Measurements from ENCODE around the gene EGR4. TPM values are rescaled to one million over a fixed set of nuclear protein-coding genes. Genes with fewer than 3 reads are reported as not detected.

The EGR4 gene
- 1 to 10 TPM in 1 of 3 donors, under 1 TPM in 2; 0.79 to 1.1 (median 0.87) TPM for total RNA-seq

DNA sequence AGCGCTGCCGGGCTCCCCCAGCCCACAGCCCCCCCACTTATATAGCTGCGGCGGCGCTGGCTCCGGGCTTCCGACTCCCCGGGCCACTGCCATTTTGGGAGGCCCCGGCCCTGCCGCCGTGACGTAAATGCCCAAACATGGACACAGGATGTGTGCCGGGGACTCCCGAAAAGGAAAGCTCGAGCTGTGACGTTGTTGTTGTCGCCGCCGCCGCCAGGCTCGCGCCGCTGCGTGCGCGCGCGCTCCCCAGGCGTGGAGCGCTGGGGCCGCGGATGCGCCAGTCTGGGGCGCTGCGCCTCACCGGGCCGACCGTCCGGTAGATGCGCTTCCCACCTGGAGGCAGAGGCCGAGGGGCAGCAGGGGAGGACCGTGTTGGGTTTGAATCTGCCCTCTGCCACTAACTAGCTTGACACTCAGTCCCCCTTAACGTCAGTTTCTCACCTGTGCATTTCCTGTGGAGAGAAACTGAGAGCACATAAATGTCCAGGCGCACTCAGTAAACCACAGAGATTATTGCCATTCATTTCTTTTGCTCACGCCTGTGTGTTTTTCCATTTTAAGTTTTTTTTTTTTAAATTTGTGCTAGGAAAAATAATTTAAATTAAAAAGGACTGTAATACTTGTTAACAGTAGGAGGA is at the start of gene EGR4:
TSS of gene EGR4 (minus strand) at position 15 of the 638 bp plus-strand sequence. CDS start 231 bp downstream, outside the sequence.
- ATAC-seq = peak; percentile 95 to 96
- Mint-ChIP-seq H3K4me3 (peak within 1 kb of the TSS; percentile 74), H3K36me3 (ENCODE audit: insufficient read depth) (no peaks in the 10 kb centered on the region), H3K9me3 (no peaks in the 10 kb centered on the region), H3K27me3 (ENCODE audit: low read depth) (peaks cover 69% of the 10 kb centered on the region), H3K4me1 (ENCODE audit: low read depth) (peaks cover 16% of the 10 kb centered on the region)
- DNase-seq = peak; percentile 86

GRCh38 chr2:73341039-73341438 is 47.7 kb upstream of the EGR4 start:
- Mint-ChIP-seq H3K36me3 (ENCODE audit: insufficient read depth) (no peaks in the 10 kb centered on the region), H3K4me1 (ENCODE audit: low read depth) (no peaks in the 10 kb centered on the region), H3K9me3 (no peaks in the 10 kb centered on the region), H3K4me3 (no peak overlapping the region), H3K27me3 (ENCODE audit: low read depth) (peaks cover 18% of the 10 kb centered on the region)
- ATAC-seq (no peak), DNase-seq (no peak)

DNA sequence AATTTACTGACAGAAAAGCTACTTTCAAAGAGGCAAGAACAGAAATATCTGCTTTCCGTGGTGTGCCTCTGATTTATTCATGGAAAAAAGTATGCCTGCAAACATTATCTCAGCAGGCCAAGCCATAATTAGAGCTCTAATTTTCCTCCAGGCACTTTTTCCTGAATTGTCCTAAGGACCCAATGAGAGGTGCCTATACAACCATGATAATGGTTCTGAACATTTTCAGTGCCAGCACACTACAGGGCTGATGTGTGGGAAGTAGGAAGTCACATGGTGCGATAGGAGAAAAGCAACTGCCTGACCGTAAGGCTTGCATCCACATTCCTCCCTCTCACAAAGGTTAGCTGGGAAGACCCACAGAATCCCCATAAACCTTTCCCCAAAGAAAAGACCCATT is 45.9 kb upstream of the EGR4 start:
- H3K27me3 Mint-ChIP-seq (ENCODE audit: low read depth) = peaks cover 16% of the 10 kb centered on the region
- H3K9me3 Mint-ChIP-seq = peaks cover 6% of the 10 kb centered on the region
- H3K4me3 Mint-ChIP-seq = no peak overlapping the region
- ATAC-seq = no peak
- DNase-seq = no peak
- H3K4me1 Mint-ChIP-seq (ENCODE audit: low read depth) = no peaks in the 10 kb centered on the region
- H3K36me3 Mint-ChIP-seq (ENCODE audit: insufficient read depth) = no peaks in the 10 kb centered on the region

- Mint-ChIP-seq H3K9me3 (peaks cover 11% of the 10 kb centered on the region), H3K36me3 (ENCODE audit: insufficient read depth) (no peaks in the 10 kb centered on the region), H3K4me1 (ENCODE audit: low read depth) (no peaks in the 10 kb centered on the region), H3K27me3 (ENCODE audit: low read depth) (peaks cover 16% of the 10 kb centered on the region), H3K4me3 (no peak overlapping the region)
- ATAC-seq (no peak), DNase-seq (no peak)
Measured at GRCh38 chr2:73337828-73338227, 44.5 kb upstream of the EGR4 start.

- H3K4me1 Mint-ChIP-seq (ENCODE audit: low read depth) = no peaks in the 10 kb centered on the region
- H3K27me3 Mint-ChIP-seq (ENCODE audit: low read depth) = peaks cover 19% of the 10 kb centered on the region
- no peak for DNase-seq
- H3K4me3 Mint-ChIP-seq = no peak overlapping the region
- no peak for ATAC-seq
- no peaks in the 10 kb centered on the region for H3K36me3 Mint-ChIP-seq (ENCODE audit: insufficient read depth)
- peaks cover 11% of the 10 kb centered on the region for H3K9me3 Mint-ChIP-seq
Measured at GRCh38 chr2:73334620-73335019, 41.3 kb upstream of the EGR4 start.

GRCh38 chr2:73334045-73334444 is 40.7 kb upstream of the EGR4 start:
- Mint-ChIP-seq H3K36me3 (ENCODE audit: insufficient read depth) (no peaks in the 10 kb centered on the region), H3K4me1 (ENCODE audit: low read depth) (no peaks in the 10 kb centered on the region), H3K4me3 (no peak overlapping the region), H3K9me3 (peaks cover 11% of the 10 kb centered on the region), H3K27me3 (ENCODE audit: low read depth) (peaks cover 21% of the 10 kb centered on the region)
- ATAC-seq = no peak
- DNase-seq = no peak

GRCh38 chr2:73333564-73333963 is 40.2 kb upstream of the EGR4 start:
- DNase-seq = no peak
- no peak overlapping the region for H3K4me3 Mint-ChIP-seq
- no peak for ATAC-seq
- H3K4me1 Mint-ChIP-seq (ENCODE audit: low read depth) = no peaks in the 10 kb centered on the region
- H3K27me3 Mint-ChIP-seq (ENCODE audit: low read depth) = peaks cover 25% of the 10 kb centered on the region
- peaks cover 11% of the 10 kb centered on the region for H3K9me3 Mint-ChIP-seq
- H3K36me3 Mint-ChIP-seq (ENCODE audit: insufficient read depth) = no peaks in the 10 kb centered on the region

GRCh38 chr2:73324126-73324725 is 30.9 kb upstream of the EGR4 start:
- no peak for DNase-seq
- no peak for ATAC-seq
- Mint-ChIP-seq H3K4me1 (ENCODE audit: low read depth) (no peaks in the 10 kb centered on the region), H3K9me3 (no peaks in the 10 kb centered on the region), H3K27me3 (ENCODE audit: low read depth) (peaks cover 49% of the 10 kb centered on the region), H3K4me3 (no peak overlapping the region), H3K36me3 (ENCODE audit: insufficient read depth) (no peaks in the 10 kb centered on the region)

- DNase-seq (no peak), ATAC-seq (no peak)
- Mint-ChIP-seq H3K4me1 (ENCODE audit: low read depth) (no peaks in the 10 kb centered on the region), H3K27me3 (ENCODE audit: low read depth) (peaks cover 46% of the 10 kb centered on the region), H3K36me3 (ENCODE audit: insufficient read depth) (no peaks in the 10 kb centered on the region), H3K9me3 (no peaks in the 10 kb centered on the region), H3K4me3 (no peak overlapping the region)
Measured at GRCh38 chr2:73323551-73323950, 30.2 kb upstream of the EGR4 start.

GRCh38 chr2:73314441-73314840 is 21.1 kb upstream of the EGR4 start:
- no peak for ATAC-seq
- no peaks in the 10 kb centered on the region for H3K36me3 Mint-ChIP-seq (ENCODE audit: insufficient read depth)
- DNase-seq = no peak
- no peak overlapping the region for H3K4me3 Mint-ChIP-seq
- H3K27me3 Mint-ChIP-seq (ENCODE audit: low read depth) = peaks cover 20% of the 10 kb centered on the region
- H3K4me1 Mint-ChIP-seq (ENCODE audit: low read depth) = no peaks in the 10 kb centered on the region
- peaks cover 4% of the 10 kb centered on the region for H3K9me3 Mint-ChIP-seq

- ATAC-seq (no peak), DNase-seq (no peak)
- Mint-ChIP-seq H3K4me3 (no peak overlapping the region), H3K27me3 (ENCODE audit: low read depth) (peaks cover 19% of the 10 kb centered on the region), H3K9me3 (peaks cover 4% of the 10 kb centered on the region), H3K4me1 (ENCODE audit: low read depth) (no peaks in the 10 kb centered on the region), H3K36me3 (ENCODE audit: insufficient read depth) (no peaks in the 10 kb centered on the region)
Measured at GRCh38 chr2:73307720-73308119, 14.4 kb upstream of the EGR4 start.

DNA sequence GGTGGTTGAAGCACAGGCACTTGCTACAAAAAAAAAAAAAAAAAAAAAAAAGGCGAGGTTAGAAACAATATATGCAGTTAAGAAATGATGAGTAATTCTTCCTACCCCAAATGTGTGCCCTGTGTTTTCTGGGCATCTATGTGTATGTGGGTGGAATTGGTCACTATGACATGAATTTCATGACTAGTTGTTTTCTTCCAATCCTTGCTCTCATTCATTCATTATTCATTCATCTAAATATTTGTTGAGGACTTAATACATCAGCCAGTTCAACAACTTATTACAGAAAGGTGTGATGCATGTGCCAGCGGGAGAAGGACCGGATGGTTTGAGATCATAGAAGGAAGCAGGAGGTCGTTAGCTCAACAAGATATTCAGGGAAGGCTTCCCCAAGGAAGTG is 8.3 kb upstream of the EGR4 start:
- no peaks in the 10 kb centered on the region for H3K9me3 Mint-ChIP-seq
- no peak for DNase-seq
- H3K27me3 Mint-ChIP-seq (ENCODE audit: low read depth) = peaks cover 42% of the 10 kb centered on the region
- no peak overlapping the region for H3K4me3 Mint-ChIP-seq
- no peaks in the 10 kb centered on the region for H3K36me3 Mint-ChIP-seq (ENCODE audit: insufficient read depth)
- H3K4me1 Mint-ChIP-seq (ENCODE audit: low read depth) = no peaks in the 10 kb centered on the region
- ATAC-seq = no peak

DNA sequence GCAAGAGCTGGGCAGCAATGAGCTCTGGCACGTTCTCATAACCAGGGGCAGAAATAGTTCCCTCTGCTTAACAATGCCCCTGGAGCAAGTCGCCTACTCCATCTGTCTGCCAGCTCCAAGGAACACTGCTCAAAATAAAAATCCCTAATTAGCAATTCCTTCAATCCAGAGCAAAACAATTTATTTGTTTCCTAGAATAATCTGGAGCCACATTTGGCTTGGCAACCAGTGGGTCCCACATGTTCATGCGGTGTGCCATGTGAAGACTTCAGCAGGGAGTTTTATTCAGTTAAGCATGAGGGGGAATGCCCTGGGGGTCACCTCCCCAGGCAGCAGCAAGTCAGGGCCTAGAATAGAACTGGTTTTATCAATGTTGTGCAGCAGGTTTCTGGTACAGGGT is 7.6 kb upstream of the EGR4 start:
- no peaks in the 10 kb centered on the region for H3K9me3 Mint-ChIP-seq
- no peaks in the 10 kb centered on the region for H3K36me3 Mint-ChIP-seq (ENCODE audit: insufficient read depth)
- no peaks in the 10 kb centered on the region for H3K4me1 Mint-ChIP-seq (ENCODE audit: low read depth)
- ATAC-seq (no peak), DNase-seq (no peak)
- H3K27me3 Mint-ChIP-seq (ENCODE audit: low read depth) = peaks cover 49% of the 10 kb centered on the region
- no peak overlapping the region for H3K4me3 Mint-ChIP-seq

GRCh38 chr2:73297586-73297985 is 4.2 kb upstream of the EGR4 start:
- no peak for DNase-seq
- Mint-ChIP-seq H3K9me3 (no peaks in the 10 kb centered on the region), H3K4me1 (ENCODE audit: low read depth) (peaks cover 5% of the 10 kb centered on the region), H3K36me3 (ENCODE audit: insufficient read depth) (no peaks in the 10 kb centered on the region), H3K4me3 (no peak overlapping the region), H3K27me3 (ENCODE audit: low read depth) (peaks cover 61% of the 10 kb centered on the region)
- no peak for ATAC-seq

DNA sequence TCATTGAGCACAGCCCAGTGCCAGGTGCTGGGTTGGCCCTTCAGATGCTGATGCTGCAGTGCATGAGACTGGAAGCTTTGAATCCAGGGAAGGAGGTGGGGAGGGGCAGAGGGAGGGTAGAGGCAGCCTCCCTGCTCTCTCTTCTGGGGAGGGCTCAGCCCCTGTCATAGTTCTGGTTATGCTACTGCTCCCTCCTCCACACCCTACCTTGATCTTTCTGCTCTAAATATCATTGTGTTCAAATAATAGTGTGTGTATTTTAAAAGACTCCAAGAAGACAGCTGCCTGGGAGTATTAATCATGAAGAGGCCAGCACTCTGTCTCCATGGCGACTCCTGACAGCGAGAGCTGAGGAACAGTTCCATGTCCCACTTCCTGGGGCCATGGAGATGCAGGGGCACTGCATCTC is 3.8 kb upstream of the EGR4 start:
- Mint-ChIP-seq H3K4me1 (ENCODE audit: low read depth) (peaks cover 6% of the 10 kb centered on the region), H3K27me3 (ENCODE audit: low read depth) (peaks cover 60% of the 10 kb centered on the region), H3K9me3 (no peaks in the 10 kb centered on the region), H3K4me3 (no peak overlapping the region), H3K36me3 (ENCODE audit: insufficient read depth) (no peaks in the 10 kb centered on the region)
- ATAC-seq = no peak
- DNase-seq = no peak
